Measurements from ENCODE around the gene ZNF808. TPM values are rescaled to one million over a fixed set of nuclear protein-coding genes. Genes with fewer than 3 reads are reported as not detected.

ZNF808 gene
- polyA plus RNA-seq, 1 of the 3 experiments (the other 2 are of a cell fraction): 3.3 TPM

DNA sequence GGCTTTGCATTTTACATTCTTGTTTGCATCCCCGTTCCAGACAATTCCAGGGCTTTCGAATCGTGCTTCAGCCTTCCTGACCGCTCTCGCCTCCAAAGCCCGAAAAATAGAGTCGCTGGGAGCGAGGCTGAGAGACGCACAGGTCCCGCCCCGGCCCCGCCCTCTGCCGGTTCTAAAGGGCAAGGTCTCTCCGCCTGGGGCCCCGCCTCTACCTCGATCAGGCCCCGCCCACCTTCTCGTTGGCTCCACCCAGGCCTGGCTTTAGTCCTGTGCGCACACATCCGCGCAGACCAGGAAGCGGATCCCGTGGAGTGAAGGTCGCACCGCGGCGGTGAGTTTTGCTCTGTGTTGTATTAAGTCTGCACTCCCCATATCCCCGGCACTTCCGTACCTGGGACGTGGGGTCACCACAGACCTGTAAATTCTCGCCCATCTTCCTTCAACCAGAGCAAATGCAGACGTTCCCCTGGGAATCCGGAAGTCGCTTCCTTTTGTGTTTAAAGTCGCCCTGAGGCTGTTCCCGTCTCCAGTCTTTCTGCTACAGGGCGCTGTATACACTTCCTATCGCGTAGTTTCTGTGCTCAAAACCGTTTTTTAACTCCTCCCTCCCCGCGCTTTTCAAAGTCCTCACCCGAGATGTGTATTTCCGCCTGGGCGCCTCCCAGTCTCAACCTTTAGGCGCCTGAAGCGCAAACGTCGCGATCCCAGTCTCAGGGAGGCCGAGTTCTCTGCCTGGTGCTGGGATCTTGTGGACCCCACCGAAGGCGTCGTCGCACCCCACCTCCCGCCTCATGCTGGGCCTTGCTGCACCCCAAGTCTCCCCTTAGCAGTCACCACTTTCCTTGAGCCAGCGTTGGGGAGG is 42.8 kb downstream of the ZNF808 start, which contains the start of gene ZNF701:
Gene ZNF701 (plus strand): TSS at position 288 of the 862 bp plus-strand sequence. CDS start 3,861 bp downstream, outside the sequence.
- Histone ChIP-seq H3K4me1 (ENCODE audit: control insufficient read depth in 1 of 2, insufficient read depth in 2 of 2, low read depth in 1 of 2, low read length in 1 of 2) (peaks cover 0 to 3% of the 10 kb centered on the region in 2 experiments; a peak in 1 of 4 replicates), H3K9me2 (no peaks in the 10 kb centered on the region), H3K27me3 (ENCODE audit: insufficient read depth) (no peaks in the 10 kb centered on the region), H4K20me1 (ENCODE audit: insufficient read depth) (no peaks in the 10 kb centered on the region), H3F3A (replicated peaks; ENCODE audit: insufficient read depth) (peaks cover 10% of the 10 kb centered on the region), H3K4me3 (ENCODE audit: low read depth in 2 of 2, low read length in 1 of 2) (peak within 1 kb of the TSS; percentile 75 to 86), H3K27ac (ENCODE audit: low read depth in 2 of 2, low read length in 1 of 2) (peak within 1 kb of the TSS; percentile 76 to 78), H2AFZ (ENCODE audit: low read depth) (peak within 1 kb of the TSS; percentile 89), H3K79me2 (ENCODE audit: insufficient read depth) (peaks cover 24% of the 10 kb centered on the region), H3K4me2 (peak within 1 kb of the TSS; percentile 87), H3K9ac (peak within 1 kb of the TSS; percentile 85), H3K9me3 (no peaks in the 10 kb centered on the region), H3K36me3 (replicated peaks in 1 of 2; ENCODE audit: control insufficient read depth in 1 of 2, insufficient read depth in 2 of 2, low read length in 1 of 2) (peaks cover 5 to 34% of the 10 kb centered on the region in 2 experiments)
- WGBS (ENCODE audit: low lambda C conversion rate): 5% methylated on average over 53 of the region's 57 CpGs
- DNase-seq: peak; percentile 92
- POLR2A ChIA-PET: no interaction called here
- CTCF ChIA-PET: no interaction called here
- TF ChIP-seq, protein P1, sequence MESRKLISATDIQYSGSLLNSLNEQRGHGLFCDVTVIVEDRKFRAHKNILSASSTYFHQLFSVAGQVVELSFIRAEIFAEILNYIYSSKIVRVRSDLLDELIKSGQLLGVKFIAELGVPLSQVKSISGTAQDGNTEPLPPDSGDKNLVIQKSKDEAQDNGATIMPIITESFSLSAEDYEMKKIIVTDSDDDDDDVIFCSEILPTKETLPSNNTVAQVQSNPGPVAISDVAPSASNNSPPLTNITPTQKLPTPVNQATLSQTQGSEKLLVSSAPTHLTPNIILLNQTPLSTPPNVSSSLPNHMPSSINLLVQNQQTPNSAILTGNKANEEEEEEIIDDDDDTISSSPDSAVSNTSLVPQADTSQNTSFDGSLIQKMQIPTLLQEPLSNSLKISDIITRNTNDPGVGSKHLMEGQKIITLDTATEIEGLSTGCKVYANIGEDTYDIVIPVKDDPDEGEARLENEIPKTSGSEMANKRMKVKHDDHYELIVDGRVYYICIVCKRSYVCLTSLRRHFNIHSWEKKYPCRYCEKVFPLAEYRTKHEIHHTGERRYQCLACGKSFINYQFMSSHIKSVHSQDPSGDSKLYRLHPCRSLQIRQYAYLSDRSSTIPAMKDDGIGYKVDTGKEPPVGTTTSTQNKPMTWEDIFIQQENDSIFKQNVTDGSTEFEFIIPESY (IDR thresholded peaks at IDR 0.05; ENCODE audit: borderline replicate concordance, low read depth): peak; percentile 89
- peak; percentile 66; the same call in 1 of the 2 replicates for TF ChIP-seq SIN3A (IDR thresholded peaks at IDR 0.05; ENCODE audit: borderline replicate concordance, low read depth, low read length)
- peak; percentile 48; the same call in 1 of the 2 replicates for TF ChIP-seq FOXM1 (IDR thresholded peaks at IDR 0.05; ENCODE audit: low read depth)
- TF ChIP-seq ELF1 (IDR thresholded peaks at IDR 0.05): peak; percentile 99
- TF ChIP-seq EP300 (IDR thresholded peaks at IDR 0.05; ENCODE audit: borderline replicate concordance in 1 of 2, low read depth in 1 of 2, low read length in 1 of 2): peak in 1 of 2 experiments; percentile 53; a peak in 1 of 4 replicates
- TF ChIP-seq TEAD4 (IDR thresholded peaks at IDR 0.05; ENCODE audit: borderline replicate concordance, insufficient read depth): no peak
- TF ChIP-seq TAF1 (IDR thresholded peaks at IDR 0.05; ENCODE audit: borderline replicate concordance, low read depth, low read length): peak; percentile 74; the same call in 1 of the 2 replicates
- no peak for TF ChIP-seq NFIC (IDR thresholded peaks at IDR 0.05; ENCODE audit: borderline replicate concordance)
- TF ChIP-seq, protein P2, sequence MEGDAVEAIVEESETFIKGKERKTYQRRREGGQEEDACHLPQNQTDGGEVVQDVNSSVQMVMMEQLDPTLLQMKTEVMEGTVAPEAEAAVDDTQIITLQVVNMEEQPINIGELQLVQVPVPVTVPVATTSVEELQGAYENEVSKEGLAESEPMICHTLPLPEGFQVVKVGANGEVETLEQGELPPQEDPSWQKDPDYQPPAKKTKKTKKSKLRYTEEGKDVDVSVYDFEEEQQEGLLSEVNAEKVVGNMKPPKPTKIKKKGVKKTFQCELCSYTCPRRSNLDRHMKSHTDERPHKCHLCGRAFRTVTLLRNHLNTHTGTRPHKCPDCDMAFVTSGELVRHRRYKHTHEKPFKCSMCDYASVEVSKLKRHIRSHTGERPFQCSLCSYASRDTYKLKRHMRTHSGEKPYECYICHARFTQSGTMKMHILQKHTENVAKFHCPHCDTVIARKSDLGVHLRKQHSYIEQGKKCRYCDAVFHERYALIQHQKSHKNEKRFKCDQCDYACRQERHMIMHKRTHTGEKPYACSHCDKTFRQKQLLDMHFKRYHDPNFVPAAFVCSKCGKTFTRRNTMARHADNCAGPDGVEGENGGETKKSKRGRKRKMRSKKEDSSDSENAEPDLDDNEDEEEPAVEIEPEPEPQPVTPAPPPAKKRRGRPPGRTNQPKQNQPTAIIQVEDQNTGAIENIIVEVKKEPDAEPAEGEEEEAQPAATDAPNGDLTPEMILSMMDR (IDR thresholded peaks at IDR 0.05): peak; percentile 22
- TF ChIP-seq RAD21 (IDR thresholded peaks at IDR 0.05; ENCODE audit: low read length): no peak; the same call in 1 of the 2 replicates
- TF ChIP-seq, protein P3, sequence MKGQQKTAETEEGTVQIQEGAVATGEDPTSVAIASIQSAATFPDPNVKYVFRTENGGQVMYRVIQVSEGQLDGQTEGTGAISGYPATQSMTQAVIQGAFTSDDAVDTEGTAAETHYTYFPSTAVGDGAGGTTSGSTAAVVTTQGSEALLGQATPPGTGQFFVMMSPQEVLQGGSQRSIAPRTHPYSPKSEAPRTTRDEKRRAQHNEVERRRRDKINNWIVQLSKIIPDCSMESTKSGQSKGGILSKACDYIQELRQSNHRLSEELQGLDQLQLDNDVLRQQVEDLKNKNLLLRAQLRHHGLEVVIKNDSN (IDR thresholded peaks at IDR 0.05; ENCODE audit: borderline replicate concordance, low read depth): no peak
- peak; percentile 64 for TF ChIP-seq MXI1 (IDR thresholded peaks at IDR 0.05; ENCODE audit: low read depth, low read length)
- TF ChIP-seq POLR2AphosphoS5 (IDR thresholded peaks at IDR 0.05; ENCODE audit: low read depth, low read length): peak; percentile 98
- peak; percentile 56 for TF ChIP-seq GABPA (IDR thresholded peaks at IDR 0.05; ENCODE audit: low read depth)
- peak; percentile 45; the same call in 1 of the 2 replicates for TF ChIP-seq MAX (IDR thresholded peaks at IDR 0.05; ENCODE audit: low read depth)
- no peak for TF ChIP-seq JUND (IDR thresholded peaks at IDR 0.05)
- peak; percentile 87 for TF ChIP-seq NRF1 (IDR thresholded peaks at IDR 0.05; ENCODE audit: low read depth, low read length)
